ENCODE measurements around the gene TBC1D16.
"Not testable (repeated sequence)": the region's sequence is repeated elsewhere in the genome, so short reads cannot be mapped to it uniquely, and the experiment has no call there.

The TBC1D16 gene

DNA sequence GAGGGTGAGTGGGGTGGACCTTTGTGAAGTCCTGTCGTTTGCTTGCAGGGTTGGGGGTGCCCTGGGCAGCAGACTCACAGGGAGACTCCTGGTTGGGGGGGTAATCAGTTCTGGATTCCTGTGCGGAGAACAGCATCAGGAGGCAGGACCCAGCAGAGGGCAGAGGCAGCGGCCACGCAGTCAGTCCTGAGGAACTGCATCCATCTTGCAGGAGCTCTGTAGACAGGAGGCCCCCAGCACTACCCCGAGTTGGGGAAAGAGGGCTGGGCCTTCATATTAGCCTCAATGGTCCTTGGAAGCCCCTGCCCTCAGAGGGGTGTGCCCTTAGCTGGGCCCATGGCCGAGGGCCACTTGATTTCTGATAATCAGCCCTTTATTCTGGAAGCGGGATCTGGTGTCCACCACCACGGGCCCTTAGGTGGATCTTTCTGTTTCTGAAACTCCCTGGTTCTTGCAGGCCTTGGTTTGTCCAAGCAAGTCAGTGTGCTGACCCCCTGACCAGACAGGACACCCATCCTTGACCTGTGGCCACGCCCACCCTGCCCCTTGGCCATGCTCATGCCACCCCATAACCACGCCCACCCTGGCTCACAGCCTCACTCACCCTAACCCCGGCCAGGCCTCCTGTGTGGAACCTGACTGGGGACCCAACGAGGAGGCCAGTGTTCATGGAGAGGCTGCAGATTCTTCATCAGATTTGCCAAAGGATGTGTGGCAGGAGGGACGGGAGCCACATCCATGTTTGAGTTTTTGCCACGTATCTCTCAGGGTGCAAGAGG lies 122.9 kb downstream of the TBC1D16 start:
- DNase-seq (ENCODE audit: low read depth), result no peak

DNA sequence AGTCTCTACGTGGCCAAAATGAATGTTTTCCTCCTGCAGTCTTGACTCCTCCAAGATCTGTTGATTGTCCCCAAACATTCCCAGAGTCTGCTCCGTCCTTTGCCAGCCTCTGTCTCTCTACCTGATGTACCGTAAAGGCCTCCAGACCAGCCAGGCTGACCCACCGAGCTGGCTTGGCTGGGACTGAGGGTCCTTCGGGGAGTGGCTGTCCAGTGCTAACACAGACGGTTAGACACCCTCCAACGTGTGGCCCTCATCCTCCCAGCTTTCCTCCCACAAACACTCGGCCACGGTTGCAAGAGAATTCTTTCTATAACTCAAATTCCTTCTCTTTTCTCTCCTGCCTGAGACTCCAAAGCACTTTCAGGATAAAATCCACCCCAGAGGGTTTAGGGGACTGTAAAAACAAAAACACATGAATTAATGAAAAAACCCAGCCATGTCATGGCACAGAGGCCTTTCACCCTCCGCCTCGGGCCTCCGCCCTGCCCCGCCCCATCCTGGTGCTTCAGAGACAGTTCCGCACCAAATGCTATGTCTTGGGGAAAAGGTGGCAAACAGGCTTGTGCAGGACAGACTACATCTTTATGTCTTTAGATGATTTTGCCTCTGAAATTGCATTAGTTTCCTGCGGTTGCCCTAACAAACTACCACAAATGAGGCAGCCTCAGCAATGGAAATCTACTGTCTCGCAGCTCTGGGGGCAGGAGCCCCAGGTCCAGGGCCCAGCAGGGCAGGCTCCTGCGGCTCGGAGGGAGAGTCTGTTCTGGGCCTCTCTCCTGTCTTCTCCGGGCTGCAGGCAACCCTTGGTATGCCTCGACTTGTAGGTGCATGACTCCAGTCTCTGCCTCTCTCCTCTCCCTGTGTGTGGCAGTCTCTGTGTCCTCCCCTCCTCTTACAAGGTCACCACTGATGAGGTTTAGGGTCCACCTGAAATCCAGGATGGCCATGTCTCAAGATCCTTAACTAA lies 124.0 kb downstream of the TBC1D16 start:
- DNase-seq (ENCODE audit: low read depth), result no peak

DNA sequence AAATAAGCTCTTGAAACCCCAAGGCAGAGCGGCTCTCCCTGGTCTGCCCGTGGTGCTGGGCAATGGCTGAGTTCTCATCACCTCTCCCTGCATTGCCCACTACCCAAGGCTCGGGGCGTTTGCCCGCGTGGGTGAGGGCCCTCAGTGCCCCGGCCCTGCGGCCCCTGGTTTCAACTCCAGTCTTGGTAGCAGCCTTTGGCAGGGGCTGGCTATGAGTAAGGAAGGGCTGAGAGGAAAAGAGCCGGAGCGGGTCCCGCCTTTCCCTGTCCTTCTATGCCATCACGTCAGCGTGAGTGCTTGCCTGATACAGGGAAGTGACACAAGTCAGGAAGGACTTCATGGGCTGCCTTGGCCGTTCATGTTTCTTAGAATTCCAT lies 124.7 kb downstream of the TBC1D16 start:
- no peak for DNase-seq (ENCODE audit: low read depth)

DNA sequence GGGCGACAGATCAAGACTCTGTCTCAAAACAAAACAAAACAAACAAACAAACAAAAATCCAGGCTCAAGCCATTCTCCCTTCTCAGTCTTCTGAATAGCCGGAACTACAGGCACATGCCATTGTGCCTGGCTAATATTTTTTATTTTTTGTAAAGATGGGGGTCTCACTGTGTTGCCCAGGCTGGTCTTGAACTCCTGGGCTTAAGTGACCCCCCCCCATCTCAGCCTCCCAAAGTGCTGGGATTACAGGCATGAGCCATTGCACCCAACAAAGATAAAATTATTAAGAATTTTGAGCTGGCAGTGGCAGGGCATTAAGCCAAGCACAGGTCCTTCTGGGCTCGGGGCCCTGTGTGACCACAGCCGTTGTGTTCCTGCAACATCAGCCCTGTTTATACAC lies 126.6 kb downstream of the TBC1D16 start:
- no peak for DNase-seq (ENCODE audit: low read depth)

DNA sequence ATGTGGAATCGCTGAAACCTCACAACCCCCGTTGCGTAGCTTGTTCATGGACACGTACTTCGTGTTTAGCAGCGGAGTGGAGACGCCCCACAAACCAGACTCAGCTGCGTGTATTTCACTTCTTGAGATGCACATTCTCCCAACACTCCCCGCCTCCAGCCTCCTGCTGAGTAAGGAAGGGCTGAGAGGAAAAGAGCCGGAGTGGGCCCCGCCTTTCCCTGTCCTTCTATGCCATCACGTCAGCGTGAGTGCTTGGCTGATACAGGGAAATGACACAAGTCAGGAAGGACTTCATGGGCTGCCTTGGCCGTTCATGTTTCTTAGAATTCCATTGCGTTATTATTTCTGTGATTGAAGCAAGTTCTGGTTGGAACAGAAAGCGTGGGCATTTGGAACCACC lies 127.8 kb downstream of the TBC1D16 start:
- DNase-seq (ENCODE audit: low read depth), result no peak

DNA sequence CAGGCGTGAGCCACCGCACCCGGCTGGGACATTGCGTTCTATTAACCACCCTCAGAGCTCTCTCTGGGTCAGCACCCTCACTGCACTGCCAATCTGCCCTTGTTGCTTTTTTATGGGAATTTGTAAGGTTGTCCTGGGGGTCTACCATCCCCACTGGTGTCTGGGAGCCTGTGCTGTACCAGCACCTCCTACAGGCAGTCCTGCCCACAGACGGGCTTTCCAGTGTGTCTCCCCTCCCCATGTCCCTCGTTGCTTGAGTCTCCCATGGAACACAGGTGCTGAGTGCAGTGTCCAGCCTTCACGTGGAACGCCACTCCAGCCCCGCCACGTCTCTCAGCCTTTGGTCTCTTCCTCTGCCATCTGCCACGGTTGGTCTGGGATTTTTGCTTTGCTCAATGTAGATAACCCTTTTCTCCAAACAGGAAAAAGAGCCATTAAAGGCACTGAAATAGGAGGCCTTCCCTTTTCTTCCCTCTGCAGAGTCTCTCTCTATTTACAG lies 128.4 kb downstream of the TBC1D16 start:
- no peak for DNase-seq (ENCODE audit: low read depth)

DNA sequence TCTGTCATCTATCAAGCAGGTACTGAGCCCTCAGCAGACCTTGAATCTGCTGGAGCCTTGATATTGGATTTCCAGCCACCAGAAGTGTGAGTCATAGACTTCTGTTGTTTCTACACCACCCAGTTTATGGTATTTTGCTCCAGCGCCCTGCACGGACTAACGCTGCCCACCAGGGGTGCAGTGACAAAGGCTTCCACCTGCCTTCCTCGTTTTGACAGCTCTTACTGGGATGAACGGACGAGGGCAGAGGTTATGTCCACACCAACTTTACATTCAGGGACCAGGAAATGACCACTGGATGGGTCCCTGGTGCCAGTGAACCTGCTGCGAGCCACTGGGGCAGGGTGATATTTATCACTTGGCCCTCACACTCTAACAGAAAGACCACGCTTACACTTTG lies 129.8 kb downstream of the TBC1D16 start:
- DNase-seq (ENCODE audit: low read depth), result no peak

DNA sequence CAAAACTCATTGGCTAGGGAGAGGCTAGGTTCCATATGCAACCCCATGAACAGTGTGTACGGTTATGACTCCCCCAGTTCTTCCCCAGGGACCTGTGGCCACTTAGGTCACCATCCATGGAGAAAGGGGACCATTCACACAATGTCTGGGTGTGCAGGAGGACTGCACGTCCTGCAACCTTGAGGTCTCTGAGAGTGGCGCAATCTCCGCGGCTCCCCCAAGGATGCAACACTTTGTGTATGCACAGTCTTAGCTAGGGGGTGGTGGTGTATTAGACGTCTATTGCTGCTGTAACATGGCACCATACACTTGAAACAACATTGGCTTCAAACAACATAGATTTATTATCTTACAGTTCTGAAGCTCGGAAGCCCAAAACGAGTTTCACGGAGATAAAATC lies 130.8 kb downstream of the TBC1D16 start:
- DNase-seq (ENCODE audit: low read depth), result no peak

DNA sequence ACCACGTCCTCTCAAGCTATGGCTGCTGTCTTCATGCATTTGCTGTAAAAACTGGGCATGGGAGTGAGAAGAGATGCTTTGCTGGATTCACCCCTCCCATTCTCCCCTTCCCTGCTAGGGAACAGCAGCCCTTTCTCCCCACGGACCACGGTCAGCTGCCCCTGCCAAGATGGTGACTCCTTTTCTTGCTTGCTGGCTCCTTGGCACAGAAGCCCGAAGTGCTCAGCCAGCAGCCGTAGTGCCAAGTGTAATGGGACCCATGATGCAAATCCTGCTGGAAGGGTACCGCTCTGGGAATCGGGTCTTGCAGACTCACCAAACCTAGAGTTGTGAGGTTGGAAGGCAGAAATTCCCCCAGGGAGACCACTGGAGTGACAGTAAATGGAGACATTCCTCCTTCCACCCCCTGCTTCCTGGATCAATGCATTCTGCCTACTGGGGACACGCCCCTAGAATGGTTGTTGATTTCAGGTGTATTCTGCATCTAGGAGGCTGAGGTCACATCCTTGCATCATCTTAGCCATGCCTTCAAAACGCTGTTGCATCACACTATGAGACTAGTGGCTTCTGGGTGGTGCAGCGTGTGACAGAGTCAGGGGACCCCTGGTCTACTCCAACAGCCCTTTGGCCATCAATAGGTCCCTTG lies 133.4 kb downstream of the TBC1D16 start:
- no peak for DNase-seq (ENCODE audit: low read depth)

DNA sequence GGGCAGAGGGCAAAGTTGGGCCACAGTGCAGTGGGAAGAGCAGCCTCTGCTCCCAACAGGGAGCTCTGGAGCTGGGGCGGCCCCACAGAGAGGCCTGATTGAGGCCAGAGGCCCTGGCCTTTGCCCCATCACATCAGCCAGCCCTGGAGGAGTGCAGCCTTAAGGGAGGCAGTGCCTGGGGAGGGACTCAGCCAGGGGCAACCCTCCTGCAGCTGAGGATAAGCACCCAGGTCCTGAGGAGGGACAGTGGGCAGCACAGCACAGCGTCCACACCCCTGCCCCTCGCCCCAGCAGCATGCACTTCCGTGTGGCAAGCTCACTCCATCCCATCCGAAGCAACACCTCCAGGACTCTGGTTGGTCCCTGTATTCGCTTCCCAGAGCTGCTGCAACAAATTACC lies 134.5 kb downstream of the TBC1D16 start:
- no peak for DNase-seq (ENCODE audit: low read depth)

DNA sequence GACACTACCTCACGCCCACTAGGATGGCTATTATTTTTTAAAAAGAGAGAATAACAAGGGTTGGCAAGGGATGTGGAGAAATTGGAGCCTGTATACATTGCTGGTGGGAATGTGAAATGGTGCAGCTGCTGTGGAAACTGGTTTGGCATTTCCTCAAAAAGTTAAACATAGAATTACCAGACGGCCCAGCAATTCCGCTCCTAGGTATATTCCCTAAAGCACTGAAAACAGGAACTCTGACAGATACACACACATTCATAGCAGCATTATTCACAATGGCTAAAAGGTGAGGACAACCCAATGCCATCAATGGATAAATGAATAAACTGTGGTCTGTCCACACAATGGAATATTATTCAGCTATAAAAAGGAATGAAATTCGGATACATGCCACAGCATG lies 136.1 kb downstream of the TBC1D16 start:
- no peak for DNase-seq (ENCODE audit: low read depth)

DNA sequence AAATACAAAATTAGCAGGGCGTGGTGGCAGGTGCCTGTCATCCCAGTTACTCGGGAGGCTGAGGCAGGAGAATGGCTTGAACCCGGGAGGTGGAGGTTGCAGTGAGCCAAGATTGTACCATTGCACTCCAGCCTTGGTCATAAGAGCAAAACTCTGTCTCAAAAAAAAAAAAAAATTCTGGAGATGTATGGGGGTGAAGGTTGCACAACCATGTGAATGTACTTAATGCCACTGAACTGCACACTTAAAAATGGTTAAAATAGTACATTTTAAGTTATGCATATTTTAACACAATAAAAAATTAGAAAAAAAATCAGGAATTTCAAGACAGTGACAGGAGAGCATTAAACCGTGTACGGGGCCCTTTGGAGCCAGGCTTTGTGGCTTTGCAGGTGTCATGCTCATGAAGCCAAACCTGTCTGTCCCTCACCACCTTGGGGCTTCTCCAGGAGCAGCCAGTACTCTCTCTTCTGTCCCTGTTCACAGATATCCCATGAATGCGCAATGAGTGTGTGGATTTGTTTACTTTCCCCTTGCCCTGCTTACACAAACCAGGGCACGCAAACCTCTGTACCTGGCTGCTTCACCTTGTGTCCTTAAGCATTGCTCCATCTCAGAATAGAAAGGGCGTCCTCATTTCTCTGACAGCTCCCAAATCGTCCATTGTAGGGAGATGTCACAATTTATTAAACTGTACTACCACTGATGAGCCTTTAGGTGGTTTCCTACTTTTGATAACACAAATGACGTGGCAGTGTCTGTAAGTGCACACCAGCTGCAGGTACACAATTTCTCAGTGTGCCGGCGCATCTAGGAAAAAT lies 138.2 kb downstream of the TBC1D16 start:
- DNase-seq (ENCODE audit: low read depth), result no peak

DNA sequence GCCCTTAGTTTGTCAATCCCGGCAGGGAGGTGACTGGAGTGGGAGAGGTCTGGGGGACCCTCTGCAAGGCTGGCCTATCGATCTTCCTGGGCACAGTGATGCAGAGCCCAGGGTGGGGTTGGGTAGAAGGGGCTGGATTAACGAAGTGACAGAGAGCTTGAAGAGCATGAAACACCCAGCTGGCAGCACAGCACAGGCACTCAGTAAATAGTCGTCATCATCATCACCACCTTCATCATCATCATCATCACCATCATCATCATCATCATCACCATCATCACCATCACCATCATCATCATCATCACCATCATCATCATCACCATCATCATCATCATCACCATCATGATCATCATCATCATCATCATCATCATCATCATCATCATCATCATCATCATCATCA lies 142.2 kb downstream of the TBC1D16 start:
- not testable (repeated sequence) for DNase-seq (ENCODE audit: low read depth)

DNA sequence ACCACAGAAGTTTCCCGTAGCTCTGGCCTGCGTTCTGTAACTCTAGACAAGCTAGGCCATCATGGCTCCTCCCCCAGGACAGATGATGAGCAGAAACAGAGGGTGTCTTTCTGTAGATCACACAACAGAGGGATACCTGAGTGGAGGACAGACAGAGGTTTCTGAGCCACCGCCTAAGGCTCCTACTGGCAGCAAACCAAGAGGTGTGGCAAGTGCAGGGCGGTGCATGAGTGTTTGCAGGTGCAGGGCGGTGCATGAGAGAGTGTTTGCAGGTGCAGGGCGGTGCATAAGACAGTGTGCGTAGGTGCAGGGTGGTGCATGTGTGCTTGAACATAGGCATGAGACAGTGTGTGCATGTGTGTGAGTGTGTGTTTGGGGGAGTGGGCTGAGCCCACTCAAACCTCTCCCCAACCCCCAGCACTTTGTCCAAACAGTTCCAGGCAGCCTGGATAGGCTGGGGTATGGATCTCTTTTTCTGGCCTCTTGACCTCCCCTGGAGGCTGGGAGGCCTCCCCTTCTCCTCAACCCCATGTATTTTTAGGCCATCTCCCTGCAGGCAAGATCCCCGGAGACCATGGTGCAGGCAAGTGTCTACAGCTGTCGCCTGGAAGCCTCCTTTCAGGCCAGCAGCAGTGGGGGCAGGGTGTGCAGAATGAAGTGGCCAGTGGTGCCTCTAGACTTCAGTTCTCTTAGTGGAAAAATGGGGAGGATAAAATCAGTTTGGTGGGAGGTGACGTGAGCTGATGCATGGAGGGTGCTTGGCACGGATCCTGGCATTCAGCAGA lies 143.0 kb downstream of the TBC1D16 start:
- no peak for DNase-seq (ENCODE audit: low read depth)

DNA sequence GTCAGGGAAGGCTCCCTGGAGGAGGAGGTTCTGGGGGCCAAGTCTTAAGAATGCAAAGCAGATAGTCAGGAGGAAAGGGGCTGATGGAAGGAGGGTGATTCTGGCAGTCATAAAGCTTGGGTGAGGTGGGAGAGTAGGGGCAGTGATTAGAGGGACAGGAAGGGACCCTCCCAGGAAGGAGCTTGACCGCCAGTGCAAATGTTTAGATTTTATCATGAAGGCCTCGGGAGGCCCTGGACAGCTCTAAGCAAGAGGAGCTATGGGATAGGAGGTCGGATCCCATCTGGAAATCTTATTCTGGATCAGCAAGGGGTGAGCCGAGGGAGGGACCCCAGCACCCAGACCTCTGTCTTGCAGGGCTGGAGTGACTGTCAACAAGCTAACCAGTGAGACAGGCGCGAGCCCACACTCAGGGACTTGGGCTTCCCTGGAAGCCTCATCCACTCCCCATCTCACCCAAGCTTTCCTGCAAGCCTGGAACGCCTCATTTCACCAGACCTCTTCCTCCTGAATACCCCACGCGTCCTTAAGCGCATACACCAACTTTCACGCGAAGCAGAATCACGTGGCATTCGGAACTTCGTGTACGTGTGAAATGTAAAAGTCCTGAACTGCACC lies 144.4 kb downstream of the TBC1D16 start:
- no peak for DNase-seq (ENCODE audit: low read depth)

DNA sequence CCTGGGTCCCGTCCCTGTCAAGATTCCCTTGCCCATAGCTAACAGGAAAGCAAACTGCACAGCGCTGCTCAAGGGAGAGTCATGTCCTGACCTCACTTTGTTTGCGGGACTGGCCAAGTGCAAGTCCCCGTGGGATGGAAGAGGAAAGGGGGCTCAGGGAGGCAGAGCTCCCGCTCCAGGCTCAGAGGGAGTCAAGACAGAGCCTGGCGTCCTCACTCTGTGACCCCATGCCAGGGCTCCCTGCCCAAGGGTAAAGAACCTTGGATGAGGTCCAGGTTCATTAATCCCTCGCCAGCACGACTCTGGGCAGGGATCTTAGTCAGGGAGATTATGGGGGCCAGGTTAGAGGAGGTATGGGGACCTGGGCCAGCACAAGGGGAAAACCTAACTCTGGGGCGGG lies 145.0 kb downstream of the TBC1D16 start:
- no peak for DNase-seq (ENCODE audit: low read depth)

DNA sequence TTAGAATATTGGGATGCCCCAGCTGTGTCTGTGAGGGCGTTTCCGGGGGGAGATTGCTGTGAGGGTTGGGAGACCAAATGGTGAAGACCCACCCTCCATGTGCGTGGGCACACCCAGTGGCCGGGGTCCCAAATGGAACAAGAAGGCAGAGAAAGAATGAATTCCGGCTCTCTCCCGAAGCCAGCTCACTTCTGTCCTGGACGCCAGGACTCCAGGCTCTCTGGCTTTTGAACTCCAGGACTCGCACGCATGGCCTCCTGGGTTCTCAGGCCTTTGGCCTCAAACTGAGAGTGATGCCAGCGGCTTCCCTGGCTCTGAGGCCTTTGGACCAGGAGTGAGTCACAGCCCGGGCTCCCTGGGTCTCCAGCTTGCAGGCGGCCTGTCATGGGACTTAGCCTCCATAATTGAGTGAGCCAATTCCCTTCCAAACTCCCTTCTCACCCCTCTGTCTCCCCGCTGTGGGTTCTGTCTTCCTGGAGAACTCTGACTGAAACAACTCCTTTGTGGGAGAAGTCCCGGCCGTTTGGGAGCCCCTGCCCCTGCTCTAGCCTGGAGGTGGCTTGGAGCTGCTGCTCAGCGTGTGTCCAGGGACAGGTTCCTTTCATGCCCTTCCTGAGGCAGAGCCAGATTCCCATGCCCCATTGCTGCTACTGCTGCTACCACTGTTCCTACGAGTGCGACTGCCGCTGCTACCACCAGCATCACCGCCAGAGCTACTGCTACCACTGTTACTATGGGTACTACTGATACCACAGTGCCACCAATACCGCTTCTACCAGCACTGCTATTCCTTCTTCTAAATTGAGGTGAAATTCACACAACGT lies 146.6 kb downstream of the TBC1D16 start:
- DNase-seq (ENCODE audit: low read depth), result no peak

DNA sequence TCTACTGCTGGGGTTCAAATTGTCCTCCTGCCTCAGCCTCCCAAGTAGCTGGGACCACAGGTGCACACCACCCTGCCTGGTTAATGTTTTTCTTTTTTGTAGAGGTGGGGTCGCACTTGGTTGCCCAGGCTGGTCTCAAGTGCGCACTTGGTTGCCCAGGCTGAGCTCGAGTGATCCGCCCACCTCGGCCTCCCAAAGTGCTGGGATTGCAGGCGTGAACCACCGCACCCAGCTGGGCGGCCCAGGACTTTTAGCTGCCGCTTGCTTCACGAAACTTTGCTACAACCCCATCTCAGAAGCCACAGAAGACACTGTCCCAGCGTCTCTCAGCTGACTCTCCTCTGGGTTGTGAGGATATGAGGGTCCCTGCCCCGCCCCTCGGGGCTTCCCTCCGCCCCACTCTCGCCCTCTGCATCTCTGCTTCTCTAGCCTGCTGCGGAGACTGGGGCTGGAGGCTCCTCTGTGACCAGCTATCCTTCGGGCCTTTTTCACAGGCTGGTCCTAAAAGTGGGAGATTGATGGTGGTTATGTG lies 147.6 kb downstream of the TBC1D16 start:
- no peak for DNase-seq (ENCODE audit: low read depth)

DNA sequence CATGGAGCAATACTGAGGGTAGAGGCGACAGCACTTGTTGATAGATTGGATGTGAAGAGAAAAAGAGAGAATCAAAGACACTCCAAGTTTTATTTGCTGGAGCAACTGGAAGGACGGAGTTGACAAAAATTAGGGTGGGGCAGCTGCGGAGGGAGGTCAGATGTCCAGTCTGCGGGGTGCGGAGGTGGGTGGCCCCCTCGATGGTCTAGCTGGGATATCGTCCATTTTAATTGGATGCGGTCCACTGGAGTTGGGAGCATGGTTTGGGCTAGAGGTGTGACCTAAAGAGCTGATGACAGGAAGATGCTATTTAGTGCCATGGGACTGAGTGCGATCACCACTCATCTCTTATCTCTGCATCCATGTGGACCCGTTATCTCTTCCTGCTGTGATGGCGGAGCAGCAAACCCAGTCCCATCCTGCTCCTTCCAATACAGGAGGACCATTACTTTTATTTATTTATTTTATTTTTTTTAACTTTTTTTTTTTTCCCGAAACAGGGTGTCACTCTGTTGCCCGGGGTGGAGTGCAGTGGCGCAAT lies 148.2 kb downstream of the TBC1D16 start:
- no peak for DNase-seq (ENCODE audit: low read depth)

Measured in activated T-cell treated with anti-CD3 and anti-CD28 coated beads for 48 hours (primary cell).